ENCODE data around the gene SDK1. TPM values are rescaled to one million over a fixed set of nuclear protein-coding genes. Genes with fewer than 3 reads are reported as not detected.

The SDK1 gene
- total RNA-seq, 2 experiments from 2014 or later, result 0.19 to 0.36 TPM

DNA sequence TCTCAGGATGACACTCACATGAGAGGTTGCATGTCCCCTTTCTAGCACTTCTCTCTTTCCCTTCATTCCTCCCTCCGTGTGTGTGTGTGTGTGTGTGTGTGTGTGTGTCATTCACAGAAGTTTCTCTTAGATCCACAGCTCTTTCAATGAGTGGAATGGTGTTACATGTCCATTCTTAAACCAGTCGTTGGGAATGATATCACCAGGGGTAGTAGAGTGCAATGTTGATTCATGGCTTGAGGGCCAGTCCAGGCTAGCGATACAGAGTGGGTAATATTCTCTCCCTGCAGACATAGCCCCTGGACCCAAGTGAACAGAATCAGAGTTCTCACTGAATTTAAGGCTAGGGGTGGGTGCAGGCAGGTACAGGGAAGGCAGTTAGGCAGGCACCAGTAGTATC lies 187.8 kb downstream of the SDK1 start:
- DNase-seq (ENCODE audit: low spot score), result no peak
- no peak overlapping the region for H3K4me2 ChIP-seq (ENCODE audit: low read length)
- H3K9me2 ChIP-seq (ENCODE audit: insufficient read depth, low read length), result no peaks in the 10 kb centered on the region
- POLR2A ChIA-PET, result interaction anchor here (0.6 to 0.7 kb wide), 2 partner anchors 392 to 1341 kb away, joined by 3 read pairs; no protein-coding TSS in a partner anchor
- no peak overlapping the region for H2AFZ ChIP-seq (ENCODE audit: low read length)
- H3K4me3 ChIP-seq (ENCODE audit: low read depth, low read length, poor library complexity, severe bottlenecking), result no peak overlapping the region
- no peak overlapping the region for H3K27ac ChIP-seq (ENCODE audit: low read depth, low read length, poor library complexity, severe bottlenecking)
- H4K20me1 ChIP-seq (ENCODE audit: insufficient read depth, low read length), result no peaks in the 10 kb centered on the region
- no peaks in the 10 kb centered on the region for H3K4me1 ChIP-seq (ENCODE audit: insufficient read depth, low read length, poor library complexity, severe bottlenecking)
- intact Hi-C loops (cut with micrococcal nuclease; ENCODE audit: unreplicated experiment), result no loop called here
- no peaks in the 10 kb centered on the region for H3K79me2 ChIP-seq (ENCODE audit: insufficient read depth, low read depth, low read length)
- no peaks in the 10 kb centered on the region for H3K36me3 ChIP-seq (ENCODE audit: insufficient read depth, low read length)
- BruUV-seq (replicated peaks), result no TSS peak
- no peaks in the 10 kb centered on the region for H3K9me3 ChIP-seq (ENCODE audit: low read length)
- CTCF ChIA-PET (ENCODE audit: unreplicated experiment), result no interaction called here
- TF ChIP-seq, protein P1, sequence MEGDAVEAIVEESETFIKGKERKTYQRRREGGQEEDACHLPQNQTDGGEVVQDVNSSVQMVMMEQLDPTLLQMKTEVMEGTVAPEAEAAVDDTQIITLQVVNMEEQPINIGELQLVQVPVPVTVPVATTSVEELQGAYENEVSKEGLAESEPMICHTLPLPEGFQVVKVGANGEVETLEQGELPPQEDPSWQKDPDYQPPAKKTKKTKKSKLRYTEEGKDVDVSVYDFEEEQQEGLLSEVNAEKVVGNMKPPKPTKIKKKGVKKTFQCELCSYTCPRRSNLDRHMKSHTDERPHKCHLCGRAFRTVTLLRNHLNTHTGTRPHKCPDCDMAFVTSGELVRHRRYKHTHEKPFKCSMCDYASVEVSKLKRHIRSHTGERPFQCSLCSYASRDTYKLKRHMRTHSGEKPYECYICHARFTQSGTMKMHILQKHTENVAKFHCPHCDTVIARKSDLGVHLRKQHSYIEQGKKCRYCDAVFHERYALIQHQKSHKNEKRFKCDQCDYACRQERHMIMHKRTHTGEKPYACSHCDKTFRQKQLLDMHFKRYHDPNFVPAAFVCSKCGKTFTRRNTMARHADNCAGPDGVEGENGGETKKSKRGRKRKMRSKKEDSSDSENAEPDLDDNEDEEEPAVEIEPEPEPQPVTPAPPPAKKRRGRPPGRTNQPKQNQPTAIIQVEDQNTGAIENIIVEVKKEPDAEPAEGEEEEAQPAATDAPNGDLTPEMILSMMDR (conservative IDR thresholded peaks at IDR 0.05; ENCODE audit: low read length), result no peak
- TF ChIP-seq EZH2phosphoT487 (IDR thresholded peaks at IDR 0.05; ENCODE audit: borderline replicate concordance, low read depth, low read length), result no peak

DNA sequence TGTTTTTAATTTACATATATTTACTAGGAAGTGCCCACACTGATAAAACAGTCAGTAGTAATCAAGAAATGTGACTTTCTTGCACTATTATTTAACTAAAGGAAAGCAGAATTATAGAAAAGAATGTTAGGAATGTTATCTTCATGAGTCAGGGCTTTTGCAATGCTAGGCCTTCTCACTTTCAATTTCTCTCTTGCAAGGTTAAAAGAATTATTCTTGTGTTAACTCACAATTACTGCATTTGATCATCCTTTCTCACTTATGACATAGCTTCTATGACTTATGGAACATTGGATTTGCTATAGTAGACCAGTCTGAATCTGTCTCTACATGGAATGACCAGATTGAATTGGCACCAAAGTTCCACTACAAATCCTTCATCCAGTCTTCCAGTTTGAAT lies 192.4 kb downstream of the SDK1 start:
- CTCF ChIA-PET (ENCODE audit: unreplicated experiment), result no interaction called here
- no peaks in the 10 kb centered on the region for H4K20me1 ChIP-seq (ENCODE audit: insufficient read depth, low read length)
- DNase-seq (ENCODE audit: low spot score), result no peak
- no peak overlapping the region for H3K4me2 ChIP-seq (ENCODE audit: low read length)
- no peaks in the 10 kb centered on the region for H3K4me1 ChIP-seq (ENCODE audit: insufficient read depth, low read length, poor library complexity, severe bottlenecking)
- H3K4me3 ChIP-seq (ENCODE audit: low read depth, low read length, poor library complexity, severe bottlenecking), result no peak overlapping the region
- no peaks in the 10 kb centered on the region for H3K9me3 ChIP-seq (ENCODE audit: low read length)
- no TSS peak for BruUV-seq (replicated peaks)
- intact Hi-C loops (cut with micrococcal nuclease; ENCODE audit: unreplicated experiment), result no loop called here
- TF ChIP-seq EZH2phosphoT487 (IDR thresholded peaks at IDR 0.05; ENCODE audit: borderline replicate concordance, low read depth, low read length), result no peak
- TF ChIP-seq, protein P1 (conservative IDR thresholded peaks at IDR 0.05; ENCODE audit: low read length), result no peak
- no peaks in the 10 kb centered on the region for H3K36me3 ChIP-seq (ENCODE audit: insufficient read depth, low read length)
- H3K9me2 ChIP-seq (ENCODE audit: insufficient read depth, low read length), result no peaks in the 10 kb centered on the region
- H2AFZ ChIP-seq (ENCODE audit: low read length), result no peak overlapping the region
- no peaks in the 10 kb centered on the region for H3K79me2 ChIP-seq (ENCODE audit: insufficient read depth, low read depth, low read length)
- POLR2A ChIA-PET, result interaction anchor here (0.6 to 1.0 kb wide), 2 partner anchors 11 to 13 kb away, joined by 3 to 4 read pairs; no protein-coding TSS in a partner anchor
- H3K27ac ChIP-seq (ENCODE audit: low read depth, low read length, poor library complexity, severe bottlenecking), result no peak overlapping the region

DNA sequence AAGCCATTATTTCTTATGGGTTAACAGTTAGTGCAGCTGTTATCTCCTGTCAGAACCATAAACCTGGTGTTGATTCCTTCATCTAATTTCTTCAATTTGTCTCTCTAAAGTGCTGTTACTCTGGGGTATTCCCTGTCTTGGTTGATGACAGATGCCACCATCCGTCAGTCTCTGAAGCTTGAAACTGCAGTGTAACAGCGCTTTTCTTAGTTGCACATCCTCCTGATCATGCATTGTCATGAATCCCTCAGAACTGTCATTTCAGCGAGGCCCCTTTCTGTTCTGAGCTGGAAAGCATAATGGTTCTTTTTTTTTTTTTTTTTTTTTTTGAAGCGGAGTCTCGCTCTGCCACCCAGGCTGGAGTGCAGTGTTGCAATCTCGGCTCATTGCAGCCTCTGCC lies 193.9 kb downstream of the SDK1 start:
- intact Hi-C loops (cut with micrococcal nuclease; ENCODE audit: unreplicated experiment), result no loop called here
- Histone ChIP-seq H3K9me3 (ENCODE audit: low read length) (no peaks in the 10 kb centered on the region), H2AFZ (ENCODE audit: low read length) (no peak overlapping the region), H4K20me1 (ENCODE audit: insufficient read depth, low read length) (no peaks in the 10 kb centered on the region), H3K9me2 (ENCODE audit: insufficient read depth, low read length) (no peaks in the 10 kb centered on the region), H3K4me2 (ENCODE audit: low read length) (no peak overlapping the region), H3K4me1 (ENCODE audit: insufficient read depth, low read length, poor library complexity, severe bottlenecking) (no peaks in the 10 kb centered on the region), H3K36me3 (ENCODE audit: insufficient read depth, low read length) (no peaks in the 10 kb centered on the region), H3K79me2 (ENCODE audit: insufficient read depth, low read depth, low read length) (no peaks in the 10 kb centered on the region), H3K4me3 (ENCODE audit: low read depth, low read length, poor library complexity, severe bottlenecking) (no peak overlapping the region), H3K27ac (ENCODE audit: low read depth, low read length, poor library complexity, severe bottlenecking) (no peak overlapping the region)
- ChIA-PET POLR2A (no interaction called here), CTCF (ENCODE audit: unreplicated experiment) (no interaction called here)
- no peak for TF ChIP-seq EZH2phosphoT487 (IDR thresholded peaks at IDR 0.05; ENCODE audit: borderline replicate concordance, low read depth, low read length)
- TF ChIP-seq, protein P1 (conservative IDR thresholded peaks at IDR 0.05; ENCODE audit: low read length), result no peak
- DNase-seq (ENCODE audit: low spot score), result no peak
- BruUV-seq (replicated peaks), result no TSS peak

Measured in OCI-LY7 (cell line).